MM.1S (cell line): ENCODE data around the gene NAGLU.

Source experiments
- DNase-seq: peaks from one replicate; pipeline ENCODE4 v3.0.0-alpha.2; 2015
- H2AFZ ChIP-seq: fragments of 300-600 bp; sonication (generic); 2 replicates; pipeline ENCODE4 v1.6.0; 2016; ENCODE audit warnings: antibody characterized with exemption, low read length
- H3F3A ChIP-seq: fragments of 300-600 bp; sonication (generic); 2 replicates; pipeline ENCODE4 v1.6.1; 2016; ENCODE audit warnings: mild to moderate bottlenecking, antibody characterized with exemption, low read length, moderate library complexity, mixed read lengths; ENCODE audit not compliant: insufficient read depth
- H3K27ac ChIP-seq: fragments of 300-600 bp; sonication (generic); 2 replicates; pipeline ENCODE4 v1.5.1; 2016; ENCODE audit warnings: mild to moderate bottlenecking, low read length
- H3K27me3 ChIP-seq: fragments of 300-600 bp; sonication (generic); replicated peaks from 2 replicates; pipeline ENCODE4 v1.6.0; 2016; ENCODE audit warnings: low read length; ENCODE audit not compliant: insufficient read depth
- H3K36me3 ChIP-seq: fragments of 300-600 bp; sonication (generic); replicated peaks from 2 replicates; pipeline ENCODE4 v1.6.1; 2016; ENCODE audit warnings: mild to moderate bottlenecking, low read length, mixed read lengths; ENCODE audit not compliant: insufficient read depth
- H3K4me1 ChIP-seq: fragments of 300-600 bp; sonication (generic); 2 replicates; pipeline ENCODE4 v1.6.1; 2016; ENCODE audit warnings: low read length, mixed read lengths
- H3K4me2 ChIP-seq: fragments of 300-600 bp; sonication (generic); 2 replicates; pipeline ENCODE4 v1.6.0; 2016; ENCODE audit warnings: low read depth, low read length
- H3K4me3 ChIP-seq: fragments of 300-600 bp; sonication (generic); 2 replicates; pipeline ENCODE4 v1.5.1; 2016; ENCODE audit warnings: low read length, mixed read lengths
- H3K79me2 ChIP-seq: fragments of 300-600 bp; sonication (generic); 2 replicates; pipeline ENCODE4 v1.6.1; 2016; ENCODE audit warnings: mixed run types, low read length, mixed read lengths
- H3K9ac ChIP-seq: fragments of 300-600 bp; sonication (generic); 2 replicates; pipeline ENCODE4 v1.6.1; 2016; ENCODE audit warnings: low read length, mixed read lengths
- H3K9me2 ChIP-seq: fragments of 300-600 bp; sonication (generic); replicated peaks from 2 replicates; pipeline ENCODE4 v1.6.1; 2016; ENCODE audit warnings: mild to moderate bottlenecking, low read length, mixed read lengths; ENCODE audit not compliant: insufficient read depth
- H3K9me3 ChIP-seq: fragments of 300-600 bp; sonication (generic); replicated peaks from 2 replicates; pipeline ENCODE4 v1.6.1; 2016; ENCODE audit warnings: mild to moderate bottlenecking, low read length, mixed read lengths; ENCODE audit not compliant: insufficient read depth
- H4K20me1 ChIP-seq: fragments of 300-600 bp; sonication (generic); 2 replicates; pipeline ENCODE4 v1.6.1; 2016; ENCODE audit warnings: mild to moderate bottlenecking, low read length, moderate library complexity, mixed read lengths; ENCODE audit not compliant: insufficient read depth
- EZH2 ChIP-seq: fragments of 300-600 bp; sonication (generic); optimal IDR thresholded peaks from 2 replicates; pipeline ENCODE3; 2017; ENCODE audit warnings: low read depth, mild to moderate bottlenecking, antibody characterized with exemption, low read length, mixed read lengths
- EZH2phosphoT487 ChIP-seq: fragments of 300-600 bp; sonication (generic); IDR thresholded peaks from 2 replicates; pipeline ENCODE4 v1.6.1; 2018; ENCODE audit warnings: antibody characterized with exemption, low read length
- TF ChIP-seq, protein P1 (sequence below): fragments of 300-600 bp; sonication (generic); IDR thresholded peaks from 2 replicates; pipeline ENCODE4 v1.5.1; 2016; ENCODE audit warnings: antibody characterized with exemption, low read length, mixed read lengths

NAGLU gene

DNA sequence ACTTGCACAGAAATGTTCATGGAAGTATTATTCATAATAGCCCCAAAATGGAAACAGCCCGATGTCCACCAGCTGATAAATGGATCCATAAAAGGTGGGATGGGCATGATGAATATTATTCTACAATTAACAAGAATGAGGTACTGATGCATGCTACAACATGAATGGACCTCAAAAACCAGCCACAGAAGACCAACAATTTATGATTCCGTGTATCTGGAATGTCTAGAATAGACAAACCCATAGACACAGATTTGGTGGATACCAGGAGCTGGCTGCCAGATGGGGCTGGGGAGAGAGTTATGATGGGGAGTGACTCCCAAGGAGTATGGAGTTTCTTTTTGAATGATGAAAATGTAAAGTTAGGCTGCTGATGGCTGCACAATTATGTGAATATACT lies 10.8 kb upstream of the NAGLU start:
- H4K20me1 ChIP-seq = no peaks in the 10 kb centered on the region
- H2AFZ ChIP-seq = no peak overlapping the region
- no peaks in the 10 kb centered on the region for H3K9me2 ChIP-seq
- H3K27me3 ChIP-seq = no peaks in the 10 kb centered on the region
- no peaks in the 10 kb centered on the region for H3K36me3 ChIP-seq
- H3K4me1 ChIP-seq = peaks cover 6% of the 10 kb centered on the region
- no peak overlapping the region for H3K9ac ChIP-seq
- DNase-seq = no peak
- H3K4me2 ChIP-seq = no peak overlapping the region
- TF ChIP-seq EZH2phosphoT487 (no peak), EZH2 (no peak)
- TF ChIP-seq, protein P1, sequence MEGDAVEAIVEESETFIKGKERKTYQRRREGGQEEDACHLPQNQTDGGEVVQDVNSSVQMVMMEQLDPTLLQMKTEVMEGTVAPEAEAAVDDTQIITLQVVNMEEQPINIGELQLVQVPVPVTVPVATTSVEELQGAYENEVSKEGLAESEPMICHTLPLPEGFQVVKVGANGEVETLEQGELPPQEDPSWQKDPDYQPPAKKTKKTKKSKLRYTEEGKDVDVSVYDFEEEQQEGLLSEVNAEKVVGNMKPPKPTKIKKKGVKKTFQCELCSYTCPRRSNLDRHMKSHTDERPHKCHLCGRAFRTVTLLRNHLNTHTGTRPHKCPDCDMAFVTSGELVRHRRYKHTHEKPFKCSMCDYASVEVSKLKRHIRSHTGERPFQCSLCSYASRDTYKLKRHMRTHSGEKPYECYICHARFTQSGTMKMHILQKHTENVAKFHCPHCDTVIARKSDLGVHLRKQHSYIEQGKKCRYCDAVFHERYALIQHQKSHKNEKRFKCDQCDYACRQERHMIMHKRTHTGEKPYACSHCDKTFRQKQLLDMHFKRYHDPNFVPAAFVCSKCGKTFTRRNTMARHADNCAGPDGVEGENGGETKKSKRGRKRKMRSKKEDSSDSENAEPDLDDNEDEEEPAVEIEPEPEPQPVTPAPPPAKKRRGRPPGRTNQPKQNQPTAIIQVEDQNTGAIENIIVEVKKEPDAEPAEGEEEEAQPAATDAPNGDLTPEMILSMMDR = no peak
- H3K4me3 ChIP-seq = no peak overlapping the region
- H3F3A ChIP-seq = peaks cover 7% of the 10 kb centered on the region; the same call in 1 of the 2 replicates
- H3K27ac ChIP-seq = no peak overlapping the region
- H3K9me3 ChIP-seq = no peaks in the 10 kb centered on the region
- H3K79me2 ChIP-seq = no peaks in the 10 kb centered on the region

DNA sequence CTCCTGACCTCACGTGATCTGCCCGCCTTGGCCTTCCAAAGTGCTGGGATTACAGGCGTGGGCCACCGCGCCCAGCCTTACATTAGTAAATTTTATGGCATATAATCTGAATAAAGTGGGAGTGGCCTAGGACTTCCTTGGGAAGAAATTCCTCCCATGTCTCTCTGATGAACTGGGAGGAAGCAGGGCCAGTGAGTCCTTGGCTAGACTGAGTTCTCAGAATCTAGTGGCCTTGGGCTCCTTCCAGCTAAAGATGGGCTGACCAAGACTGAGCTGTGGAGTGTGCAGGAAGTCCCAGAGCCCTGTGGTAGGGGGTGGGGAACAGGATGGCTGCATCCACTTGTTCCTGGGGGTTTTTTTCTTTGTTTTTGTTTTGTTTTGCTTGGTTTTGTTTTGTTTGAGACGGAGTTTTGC lies 10.0 kb upstream of the NAGLU start:
- no peak overlapping the region for H3K27ac ChIP-seq
- peaks cover 14% of the 10 kb centered on the region for H3K4me1 ChIP-seq

DNA sequence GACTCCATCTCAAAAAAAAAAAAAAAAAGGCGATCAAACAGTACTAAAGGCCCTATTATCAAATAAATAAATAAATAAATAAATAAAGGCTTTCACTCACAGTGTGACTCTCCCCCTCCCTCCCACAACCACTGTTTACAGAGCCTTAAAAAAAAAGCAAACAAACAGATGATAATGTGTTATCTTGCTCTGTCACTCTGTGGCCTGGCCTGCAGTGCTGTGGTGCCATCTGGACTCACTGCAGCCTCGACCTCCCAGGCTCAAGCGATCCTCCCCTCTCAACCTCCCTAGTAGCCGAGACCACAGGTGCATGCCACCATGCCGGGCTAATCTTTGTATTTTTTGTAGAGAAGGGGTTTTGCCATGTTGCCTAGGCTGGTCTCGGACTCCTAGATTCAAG lies 8.1 kb upstream of the NAGLU start:
- no peaks in the 10 kb centered on the region for H3K9me3 ChIP-seq
- no peak overlapping the region for H2AFZ ChIP-seq
- peaks cover 22% of the 10 kb centered on the region for H3F3A ChIP-seq
- DNase-seq = no peak
- no peak overlapping the region for H3K4me2 ChIP-seq
- H3K27ac ChIP-seq = no peak overlapping the region
- H3K9ac ChIP-seq = no peak overlapping the region
- no peaks in the 10 kb centered on the region for H3K27me3 ChIP-seq
- H3K4me1 ChIP-seq = peaks cover 22% of the 10 kb centered on the region
- H3K36me3 ChIP-seq = no peaks in the 10 kb centered on the region
- no peak overlapping the region for H3K4me3 ChIP-seq
- H3K79me2 ChIP-seq = no peaks in the 10 kb centered on the region
- TF ChIP-seq EZH2 (no peak), EZH2phosphoT487 (no peak)
- TF ChIP-seq, protein P1 = no peak
- H3K9me2 ChIP-seq = no peaks in the 10 kb centered on the region
- no peaks in the 10 kb centered on the region for H4K20me1 ChIP-seq

More for the DNA sequence above, 10.0 kb upstream of the NAGLU start:
- H3K79me2 ChIP-seq = no peaks in the 10 kb centered on the region
- no peak overlapping the region for H3K4me2 ChIP-seq
- no peaks in the 10 kb centered on the region for H3K36me3 ChIP-seq
- DNase-seq = no peak
- H3K9me2 ChIP-seq = no peaks in the 10 kb centered on the region
- TF ChIP-seq EZH2 (no peak), EZH2phosphoT487 (no peak)
- TF ChIP-seq, protein P1 = no peak
- H3K27me3 ChIP-seq = no peaks in the 10 kb centered on the region
- H3K4me3 ChIP-seq = no peak overlapping the region
- no peaks in the 10 kb centered on the region for H4K20me1 ChIP-seq
- no peak overlapping the region for H3K9ac ChIP-seq
- no peaks in the 10 kb centered on the region for H3K9me3 ChIP-seq
- H2AFZ ChIP-seq = no peak overlapping the region
- peaks cover 14% of the 10 kb centered on the region for H3F3A ChIP-seq
